ENCODE data around the gene RPL29.

DNA sequence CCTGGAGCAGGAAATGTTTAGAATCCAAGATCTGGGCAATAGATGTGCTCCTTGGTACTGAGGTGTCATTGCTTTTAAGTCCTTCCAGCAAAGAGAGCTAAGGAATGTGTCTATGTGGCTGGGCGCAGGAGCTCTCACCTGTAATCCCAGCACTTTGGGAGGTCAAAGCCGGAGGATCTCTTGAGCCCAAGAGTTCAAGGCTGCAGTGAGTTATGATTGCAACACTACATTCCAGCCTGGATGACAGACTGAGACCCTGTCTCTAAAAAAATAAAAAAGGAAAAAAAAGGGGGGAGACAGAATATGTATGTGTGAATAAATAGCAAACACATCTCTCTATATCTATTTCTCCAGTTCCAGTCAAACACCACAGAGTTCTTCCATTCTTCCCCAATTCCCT lies 44.8 kb downstream of the RPL29 start:
- TF ChIP-seq, protein P1, sequence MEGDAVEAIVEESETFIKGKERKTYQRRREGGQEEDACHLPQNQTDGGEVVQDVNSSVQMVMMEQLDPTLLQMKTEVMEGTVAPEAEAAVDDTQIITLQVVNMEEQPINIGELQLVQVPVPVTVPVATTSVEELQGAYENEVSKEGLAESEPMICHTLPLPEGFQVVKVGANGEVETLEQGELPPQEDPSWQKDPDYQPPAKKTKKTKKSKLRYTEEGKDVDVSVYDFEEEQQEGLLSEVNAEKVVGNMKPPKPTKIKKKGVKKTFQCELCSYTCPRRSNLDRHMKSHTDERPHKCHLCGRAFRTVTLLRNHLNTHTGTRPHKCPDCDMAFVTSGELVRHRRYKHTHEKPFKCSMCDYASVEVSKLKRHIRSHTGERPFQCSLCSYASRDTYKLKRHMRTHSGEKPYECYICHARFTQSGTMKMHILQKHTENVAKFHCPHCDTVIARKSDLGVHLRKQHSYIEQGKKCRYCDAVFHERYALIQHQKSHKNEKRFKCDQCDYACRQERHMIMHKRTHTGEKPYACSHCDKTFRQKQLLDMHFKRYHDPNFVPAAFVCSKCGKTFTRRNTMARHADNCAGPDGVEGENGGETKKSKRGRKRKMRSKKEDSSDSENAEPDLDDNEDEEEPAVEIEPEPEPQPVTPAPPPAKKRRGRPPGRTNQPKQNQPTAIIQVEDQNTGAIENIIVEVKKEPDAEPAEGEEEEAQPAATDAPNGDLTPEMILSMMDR (IDR thresholded peaks at IDR 0.05): no peak
- TF ChIP-seq ZFX (IDR thresholded peaks at IDR 0.05; ENCODE audit: borderline replicate concordance): no peak

Data from 22Rv1 (cell line).